Fibroblast of peridontal ligament (primary cell): ENCODE measurements around the gene OR56B1.

Experiments used
- DNase-seq: peaks from one replicate; pipeline ENCODE4 v3.0.0-alpha.2; 2010; ENCODE audit errors: extremely low read depth

Gene OR56B1

GRCh38 chr11:5727691-5728090, 8.6 kb upstream of the OR56B1 start:
- DNase-seq: no peak

DNA sequence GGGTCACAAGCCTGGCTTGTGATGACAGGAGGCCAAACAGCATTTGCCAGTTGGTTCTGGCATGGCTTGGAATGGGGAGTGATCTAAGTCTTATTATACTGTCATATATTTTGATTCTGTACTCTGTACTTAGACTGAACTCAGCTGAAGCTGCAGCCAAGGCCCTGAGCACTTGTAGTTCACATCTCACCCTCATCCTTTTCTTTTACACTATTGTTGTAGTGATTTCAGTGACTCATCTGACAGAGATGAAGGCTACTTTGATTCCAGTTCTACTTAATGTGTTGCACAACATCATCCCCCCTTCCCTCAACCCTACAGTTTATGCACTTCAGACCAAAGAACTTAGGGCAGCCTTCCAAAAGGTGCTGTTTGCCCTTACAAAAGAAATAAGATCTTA, 843 bp downstream of the OR56B1 start:
- DNase-seq: peak; percentile 66

DNA sequence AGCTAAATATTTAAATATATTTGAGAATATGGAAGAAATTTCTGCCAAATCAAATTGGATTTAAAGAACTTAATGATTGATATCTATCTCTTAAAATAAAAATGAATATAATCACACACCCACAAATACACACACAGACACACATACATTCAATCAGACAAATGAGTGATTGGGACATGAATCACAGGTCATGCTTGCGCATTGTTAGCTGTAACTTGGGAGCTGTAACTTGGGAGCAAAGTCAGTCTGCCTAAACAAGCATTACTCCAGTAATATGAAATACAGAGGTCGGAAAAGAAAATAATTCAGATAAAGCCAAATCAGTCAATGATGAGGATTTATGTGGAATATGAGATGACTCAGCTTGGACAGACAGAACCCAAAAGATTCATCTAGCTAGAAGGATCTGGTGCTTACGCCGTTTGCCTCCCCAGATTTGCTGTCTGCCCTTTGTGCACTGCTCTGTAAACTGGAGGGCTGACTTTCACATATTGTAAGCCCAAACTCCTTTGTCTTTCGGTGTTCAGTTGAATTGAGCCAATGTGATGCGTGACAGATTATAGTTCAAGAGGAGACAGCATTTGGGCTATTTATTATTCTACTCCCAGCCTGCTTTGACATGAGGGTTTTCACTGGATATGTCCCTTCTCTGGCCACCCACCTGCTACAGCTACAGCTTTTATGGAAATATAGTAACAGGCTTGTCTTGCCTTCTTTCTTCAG, 1.6 kb downstream of the OR56B1 start:
- no peak for DNase-seq

DNA sequence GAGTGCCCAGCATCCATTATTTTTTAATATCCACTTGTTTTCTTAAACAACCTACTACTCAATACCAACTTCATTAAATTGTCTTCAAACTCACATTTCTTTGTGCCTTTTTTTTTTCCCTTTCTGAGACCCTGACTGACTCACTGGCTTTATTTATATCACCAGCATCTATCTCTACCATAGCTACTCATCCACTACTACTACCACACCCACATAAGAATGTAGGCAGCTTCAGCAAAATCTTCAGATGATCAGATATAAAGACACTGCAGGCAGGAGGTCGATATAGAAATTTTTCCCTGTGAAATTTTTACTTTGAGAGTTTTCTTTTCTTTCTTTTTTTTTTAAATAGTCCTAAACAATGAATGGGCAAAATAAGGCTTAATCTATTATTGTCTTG, 2.2 kb downstream of the OR56B1 start:
- DNase-seq: no peak

DNA sequence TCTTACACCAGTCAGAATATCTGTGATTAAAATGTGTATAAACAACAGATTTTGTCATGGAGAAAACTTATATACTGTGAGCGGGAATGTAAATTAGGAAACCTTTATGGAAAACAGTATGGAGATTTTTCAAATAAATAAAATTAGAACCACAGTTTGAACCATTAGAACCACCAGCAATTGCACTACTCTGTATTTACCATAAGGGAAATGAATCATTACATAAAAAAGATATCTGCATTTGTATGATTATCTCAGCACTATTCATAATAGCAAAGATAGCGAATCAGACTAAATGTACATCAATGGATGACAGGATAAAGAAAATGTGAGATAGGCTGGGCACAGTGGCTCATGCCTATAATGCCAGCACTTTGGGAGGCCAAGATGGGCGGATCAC, 10.4 kb downstream of the OR56B1 start:
- no peak for DNase-seq

DNA sequence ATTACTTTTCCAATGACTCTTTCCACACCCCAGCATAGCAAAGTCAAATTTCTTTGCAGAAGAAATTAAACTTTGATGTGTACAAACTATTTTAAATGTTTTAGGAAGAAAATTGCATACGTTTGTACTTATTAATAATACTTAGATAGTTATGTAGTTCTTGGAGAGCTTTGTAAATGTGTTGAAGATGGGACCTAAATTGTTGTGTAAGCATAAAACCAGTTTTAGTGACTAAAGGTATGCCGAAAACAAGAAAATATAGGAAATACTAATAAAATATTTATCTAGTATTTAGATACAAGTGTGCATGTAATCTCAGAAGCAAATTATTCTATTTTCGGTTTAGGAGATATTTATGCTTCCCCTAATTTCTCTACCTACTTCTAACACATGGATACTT, 13.6 kb downstream of the OR56B1 start:
- no peak for DNase-seq

GRCh38 chr11:5753943-5754342, 17.7 kb downstream of the OR56B1 start, which contains the start of gene OR52N4:
TSS of gene OR52N4 (plus strand) at chr11:5754243. CDS start at chr11:5754741, 498 bp downstream.
- DNase-seq: no peak

DNA sequence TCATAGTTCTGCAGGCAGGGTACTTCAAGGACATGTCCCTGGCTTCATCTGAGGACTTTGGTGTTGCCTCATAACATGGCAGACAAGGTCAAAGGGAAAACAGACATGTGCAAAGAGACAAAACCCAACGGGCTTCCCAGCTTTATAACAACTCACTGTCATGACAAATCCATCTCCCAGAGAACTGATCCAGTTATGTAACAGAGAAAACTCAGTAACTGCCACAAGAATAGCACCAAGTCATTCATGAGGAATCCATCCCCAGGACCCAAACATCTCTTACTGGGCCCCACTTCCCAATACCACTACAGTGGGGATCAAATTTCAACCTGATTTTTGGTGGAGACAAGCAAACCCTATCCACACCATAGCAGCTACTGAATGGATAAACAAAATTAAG, 30.8 kb downstream of the OR56B1 start:
- DNase-seq: no peak

GRCh38 chr11:5783255-5783654, 47.0 kb downstream of the OR56B1 start, which contains the start of gene OR52N5:
TSS of gene OR52N5 (minus strand) at chr11:5783355. CDS start at chr11:5778634, 4,721 bp downstream.
- DNase-seq: no peak
